Endothelial cell of umbilical vein (primary cell): ENCODE results near the gene PF4V1. TPM values are rescaled to one million over a fixed set of nuclear protein-coding genes. Genes with fewer than 3 reads are reported as not detected.

Experiments
- BruUV-seq: library from RNA; stranded (reverse); fragments of 400-500 nt; replicated peaks from 2 replicates; lab custom pipeline; 2021; lab: Mats Ljungman, UMichigan
- CTCF ChIA-PET: fragments of 300-600, 350-600 bp; sonication (Branson Sonifier 250); formaldehyde crosslinking; loops from one replicate; lab custom pipeline; 2021; ENCODE audit warnings: antibody characterized with exemption, inconsistent platforms; lab: Charles Lee
- POLR2A ChIA-PET: fragments of 300-600, 350-600 bp; sonication (Branson Sonifier 250); formaldehyde crosslinking; loops from one replicate; lab custom pipeline; 2021; ENCODE audit warnings: antibody characterized with exemption, inconsistent platforms; lab: Charles Lee
- DNase-seq: peaks from one replicate; pipeline ENCODE4 v3.0.0-alpha.2; 2011; ENCODE audit warnings: low read depth, low spot score
- FAIRE-seq: peaks from 2 replicates; lab custom pipeline; 2011; peaks lifted over from hg19 to GRCh38; lab: Jason Lieb, UNC
- H2AFZ ChIP-seq: 2 replicates; pipeline ENCODE4 v1.6.0; 2012; ENCODE audit warnings: low read depth, low read length, control low read depth, inconsistent platforms
- H3K27ac ChIP-seq: 2 replicates; pipeline ENCODE4 v1.5.1; 2011; ENCODE audit warnings: low read depth, mild to moderate bottlenecking, control low read depth, low read length, moderate library complexity; ENCODE audit not compliant: insufficient read depth
- H3K27me3 ChIP-seq, 2 experiments: 2 replicates each; pipeline versions ENCODE4 v1.6.0 to v1.6.1; 2011; ENCODE audit warnings: low read length in 2 of 2, mixed read lengths in 1 of 2; ENCODE audit not compliant: control insufficient read depth in 2 of 2, insufficient read depth in 2 of 2
- H3K36me3 ChIP-seq, 2 experiments: 2 replicates in 1 of 2; 3 replicates in 1 of 2; pipeline ENCODE4 v1.5.1; 2011; ENCODE audit warnings: low read length in 2 of 2, mild to moderate bottlenecking in 1 of 2, moderate library complexity in 1 of 2; ENCODE audit not compliant: control insufficient read depth in 2 of 2, insufficient read depth in 2 of 2; ENCODE audit errors: extremely low read depth in 1 of 2
- H3K4me1 ChIP-seq: 3 replicates; pipeline ENCODE4 v1.5.1; 2011; ENCODE audit warnings: mild to moderate bottlenecking, low read length; ENCODE audit not compliant: control insufficient read depth, insufficient read depth; ENCODE audit errors: extremely low read depth
- H3K4me2 ChIP-seq: 2 replicates; pipeline ENCODE4 v1.6.1; 2011; ENCODE audit warnings: low read length, control low read depth, mixed read lengths; ENCODE audit not compliant: insufficient read depth
- H3K4me3 ChIP-seq, 3 experiments: fragments of 200-600 bp in 1 of 3; sonication (generic), shearing (Covaris generic) in 1 of 3; replicated peaks in 1 of 3; 2 replicates each; pipeline ENCODE4 v1.5.1; 2011 to 2016; ENCODE audit warnings: control low read depth in 3 of 3, low read length in 3 of 3, mild to moderate bottlenecking in 2 of 3, inconsistent platforms in 1 of 3, low read depth in 1 of 3, moderate library complexity in 1 of 3; ENCODE audit not compliant: insufficient read depth in 1 of 3
- H3K79me2 ChIP-seq: 2 replicates; pipeline ENCODE4 v1.6.0; 2012; ENCODE audit warnings: low read length, inconsistent platforms; ENCODE audit not compliant: control insufficient read depth, insufficient read depth
- H3K9ac ChIP-seq: replicated peaks from 2 replicates; pipeline ENCODE3; 2011; ENCODE audit warnings: low read length, control low read depth; ENCODE audit not compliant: insufficient read depth; ENCODE audit errors: extremely low read depth
- H3K9me1 ChIP-seq: replicated peaks from 3 replicates; pipeline ENCODE4 v1.6.0; 2011; ENCODE audit warnings: mild to moderate bottlenecking, low read length; ENCODE audit not compliant: control insufficient read depth, insufficient read depth; ENCODE audit errors: extremely low read depth
- H3K9me3 ChIP-seq: replicated peaks from 2 replicates; pipeline ENCODE4 v1.5.1; 2012; ENCODE audit warnings: low read length, inconsistent platforms; ENCODE audit not compliant: control insufficient read depth, insufficient read depth
- H4K20me1 ChIP-seq: replicated peaks from 2 replicates; pipeline ENCODE3; 2011; ENCODE audit warnings: mild to moderate bottlenecking, low read length; ENCODE audit not compliant: control insufficient read depth, insufficient read depth; ENCODE audit errors: extremely low read depth
- CTCF ChIP-seq, 2 donors: IDR thresholded peaks; 1 replicate in 1 of 2; 2 replicates in 1 of 2; pipeline ENCODE4 v1.5.1; 2011; ENCODE audit warnings: low read length in 2 of 2, mild to moderate bottlenecking in 2 of 2, moderate library complexity in 2 of 2, control low read depth in 1 of 2, inconsistent platforms in 1 of 2, low read depth in 1 of 2; ENCODE audit not compliant: insufficient read depth in 1 of 2; ENCODE audit errors: extremely low read depth in 1 of 2
- MYC ChIP-seq: IDR thresholded peaks from one replicate; pipeline ENCODE4 v1.6.1; 2011; ENCODE audit warnings: mild to moderate bottlenecking, low read depth, low read length
- POLR2A ChIP-seq: IDR thresholded peaks from 2 replicates; pipeline ENCODE4 v1.6.1; 2012; ENCODE audit warnings: low read depth, mild to moderate bottlenecking, control low read depth, low read length
- dilution Hi-C: fragments of 300-500 bp; cut with MboI; formaldehyde crosslinking; loops from one replicate; pipeline ENCODE4 v1.15.0; 2019; ENCODE audit warnings: low sequenced_read_pairs; ENCODE audit not compliant: extremely low pct_ligation_motif_present
- intact Hi-C: fragments of 100-400 bp; cut with micrococcal nuclease; formaldehyde crosslinking; loops from one replicate; pipeline ENCODE4 v1.10.0; 2022
- polyA plus RNA-seq, 4 experiments: library from polyadenylated mRNA; depleted of rRNA in 3 of 4; stranded (reverse) in 3 of 4; unstranded in 1 of 4; fragments of >200 nt; gene quantifications; 2 replicates each; pipeline versions ENCODE4 v1.2.1 to v1.2.3, GENCODE V29; 2011 to 2012; ENCODE audit warnings: missing spikeins in 1 of 4
- total RNA-seq: library from RNA; stranded (reverse); gene quantifications from 2 replicates; pipeline ENCODE4 v1.2.3, GENCODE V29; 2021

PF4V1 gene
- total and polyA plus RNA-seq, 2 donors (not counting 3 experiments of a cell fraction or from before 2014, with no cell fraction given), result not detected

- FAIRE-seq, result no peak
- CTCF ChIA-PET, result no interaction called here
- dilution Hi-C loops, result no loop called here
Observed at GRCh38 chr4:73870768-73871167, 17.7 kb downstream of the PF4V1 start.

More at GRCh38 chr4:73870768-73871167, 17.7 kb downstream of the PF4V1 start:
- Histone ChIP-seq H2AFZ (no peak overlapping the region), H3K27me3 (no peaks in the 10 kb centered on the region), H3K9ac (no peak overlapping the region), H3K36me3 (no peaks in the 10 kb centered on the region), H3K27ac (peak overlapping the region; percentile 55), H3K79me2 (peaks cover 5% of the 10 kb centered on the region), H3K9me3 (no peaks in the 10 kb centered on the region), H3K4me3 (peak overlapping the region in 1 of 3 experiments; percentile 67), H3K4me1 (peaks cover 35% of the 10 kb centered on the region), H3K4me2 (peak overlapping the region; percentile 79), H3K9me1 (no peaks in the 10 kb centered on the region), H4K20me1 (no peaks in the 10 kb centered on the region)
- intact Hi-C loops, result no loop called here
- POLR2A ChIA-PET, result interaction anchor here (0.7 kb wide), 1 partner anchor 238 kb away, joined by 10 read pairs; no protein-coding TSS in a partner anchor
- peak; percentile 22 for DNase-seq
- BruUV-seq, result no TSS peak
- peak; percentile 62 for TF ChIP-seq POLR2A
- no peak for TF ChIP-seq CTCF (IDR thresholded peaks at IDR 0.05; ENCODE audit: extremely low read depth in 1 of 2, insufficient read depth in 1 of 2, low read depth in 1 of 2, low read length in 2 of 2)
- TF ChIP-seq MYC, result no peak
